Putamen (tissue), 1 donor: ENCODE measurements around the gene ARHGAP45.
A peak's percentile ranks its signal among the peaks of the same experiment; 100 is the strongest.

Source experiments
- DNase-seq: peaks from one replicate; pipeline ENCODE4 v3.0.0-alpha.2; 2016; ENCODE audit warnings: low spot score

ARHGAP45 gene

GRCh38 chr19:1086613-1087012 is 19.6 kb downstream of the ARHGAP45 start:
- no peak for DNase-seq

- DNase-seq: peak; percentile 37
Observed at GRCh38 chr19:1087813-1088415, 20.9 kb downstream of the ARHGAP45 start.

GRCh38 chr19:1088416-1089010 is 21.5 kb downstream of the ARHGAP45 start:
- DNase-seq: no peak

GRCh38 chr19:1089126-1089771 is 22.3 kb downstream of the ARHGAP45 start:
- no peak for DNase-seq

- DNase-seq: no peak
Observed at GRCh38 chr19:1089891-1090290, 22.9 kb downstream of the ARHGAP45 start.

GRCh38 chr19:1090731-1091543 is 24.0 kb downstream of the ARHGAP45 start:
- no peak for DNase-seq

GRCh38 chr19:1091544-1092175 is 24.7 kb downstream of the ARHGAP45 start:
- no peak for DNase-seq

- no peak for DNase-seq
Observed at GRCh38 chr19:1093330-1093729, 26.4 kb downstream of the ARHGAP45 start.

- DNase-seq: no peak
Observed at GRCh38 chr19:1093811-1094553, 27.0 kb downstream of the ARHGAP45 start.

- no peak for DNase-seq
Observed at GRCh38 chr19:1094655-1094977, 27.6 kb downstream of the ARHGAP45 start.

- peak; percentile 99 for DNase-seq
Observed at GRCh38 chr19:1094978-1095701, 28.2 kb downstream of the ARHGAP45 start, which contains the start of gene POLR2E. Gene POLR2E (minus strand): TSS chr19:1095375. CDS start chr19:1095315, 60 bp downstream.

- no peak for DNase-seq
Observed at GRCh38 chr19:1097810-1098176, 30.8 kb downstream of the ARHGAP45 start.

- DNase-seq: no peak
Observed at GRCh38 chr19:1098177-1099051, 31.4 kb downstream of the ARHGAP45 start.

GRCh38 chr19:1101337-1101698 is 34.4 kb downstream of the ARHGAP45 start:
- peak; percentile 26 for DNase-seq

- no peak for DNase-seq
Observed at GRCh38 chr19:1102407-1103131, 35.6 kb downstream of the ARHGAP45 start.

- no peak for DNase-seq
Observed at GRCh38 chr19:1103132-1103707, 36.3 kb downstream of the ARHGAP45 start.

GRCh38 chr19:1103708-1104310 is 36.8 kb downstream of the ARHGAP45 start, which contains the start of gene GPX4:
Gene GPX4 (plus strand): TSS chr19:1103994. CDS start chr19:1104044, 50 bp downstream.
- DNase-seq: peak; percentile 100

GRCh38 chr19:1104311-1105007 is 37.5 kb downstream of the ARHGAP45 start:
- peak; percentile 72 for DNase-seq
